Panc1 (cell line): ENCODE data around the gene RCBTB2. TPM values are rescaled to one million over a fixed set of nuclear protein-coding genes. Genes with fewer than 3 reads are reported as not detected.

Experiments used
- ATAC-seq: fragments of 200-7000 bp; cut with Tn5 transposase; 2 replicates; pipeline ENCODE4 v1.9.1; 2020; ENCODE audit warnings: mild to moderate bottlenecking, moderate library complexity
- BruUV-seq: library from RNA; stranded (reverse); fragments of 400-500 nt; replicated peaks from 2 replicates; lab custom pipeline; 2021; lab: Mats Ljungman, UMichigan
- CTCF ChIA-PET: fragments of 300-600 bp; sonication (Branson Sonifier 250); formaldehyde crosslinking; loops from one replicate; lab custom pipeline; 2022; ENCODE audit warnings: antibody characterized with exemption; lab: Charles Lee
- POLR2A ChIA-PET: fragments of 300-600 bp; sonication (Branson Sonifier 250); formaldehyde crosslinking; loops from one replicate; lab custom pipeline; 2022; ENCODE audit warnings: antibody characterized with exemption; lab: Charles Lee
- DNase-seq: peaks from one replicate; pipeline ENCODE4 v3.0.0-alpha.2; 2010; ENCODE audit warnings: low read depth, low spot score
- H3K27ac ChIP-seq: 2 replicates; pipeline ENCODE4 v1.5.1; 2011; ENCODE audit warnings: mild to moderate bottlenecking, low read length, inconsistent platforms
- H3K27me3 ChIP-seq: fragments of 200-500 bp; sonication (Bioruptor generic); 2 replicates; pipeline ENCODE4 v1.6.0; 2014; ENCODE audit warnings: low read length, inconsistent platforms; ENCODE audit not compliant: control insufficient read depth, insufficient read depth
- H3K36me3 ChIP-seq: fragments of 200-500 bp; sonication (Bioruptor generic); 2 replicates; pipeline ENCODE4 v1.5.1; 2014; ENCODE audit warnings: inconsistent platforms, mild to moderate bottlenecking, low read length, moderate library complexity; ENCODE audit not compliant: control insufficient read depth, insufficient read depth
- H3K4me1 ChIP-seq: 2 replicates; pipeline ENCODE4 v1.5.1; 2011; ENCODE audit warnings: inconsistent platforms, mild to moderate bottlenecking, low read length, moderate library complexity; ENCODE audit not compliant: control insufficient read depth, insufficient read depth
- H3K4me3 ChIP-seq, 2 experiments: 2 replicates each; pipeline ENCODE4 v1.5.1; 2011 to 2012; ENCODE audit warnings: low read depth in 2 of 2, low read length in 2 of 2, mild to moderate bottlenecking in 2 of 2, inconsistent platforms in 1 of 2, moderate library complexity in 1 of 2
- H3K9me3 ChIP-seq: fragments of 200-500 bp; sonication (Bioruptor generic); 2 replicates; pipeline ENCODE4 v1.5.1; 2014; ENCODE audit warnings: low read depth, mild to moderate bottlenecking, inconsistent platforms, low read length, moderate library complexity; ENCODE audit not compliant: control insufficient read depth, insufficient read depth
- POLR2AphosphoS5 ChIP-seq: IDR thresholded peaks from 2 replicates; pipeline ENCODE4 v1.6.1; 2012; ENCODE audit warnings: mild to moderate bottlenecking, low read depth, low read length, moderate library complexity
- SIN3A ChIP-seq: IDR thresholded peaks from 2 replicates; pipeline ENCODE4 v1.6.1; 2012; ENCODE audit warnings: low read depth, mild to moderate bottlenecking, low read length, moderate library complexity, borderline replicate concordance; ENCODE audit not compliant: insufficient read depth
- TCF7L2 ChIP-seq: IDR thresholded peaks from 2 replicates; pipeline ENCODE4 v1.6.1; 2011; ENCODE audit warnings: mild to moderate bottlenecking, low read depth, low read length, inconsistent platforms
- in situ Hi-C: cut with HindIII; loops from 2 replicates; pipeline ENCODE4 v1.10.0; 2016; ENCODE audit warnings: low sequenced_read_pairs, low pct_unique_long_range_greater_than_20kb
- intact Hi-C: fragments of 100-400 bp; cut with micrococcal nuclease; formaldehyde crosslinking; loops from one replicate; pipeline ENCODE4 v1.10.0; 2022; ENCODE audit not compliant: unreplicated experiment
- total RNA-seq: library from RNA; stranded (reverse); gene quantifications from one replicate; pipeline ENCODE4 v1.2.1, GENCODE V29; 2021; ENCODE audit not compliant: unreplicated experiment
- TF ChIP-seq, protein P1 (sequence below), 2 experiments: IDR thresholded peaks; 2 replicates each; pipeline ENCODE4 v1.6.1; 2011 to 2012; ENCODE audit warnings: low read depth in 2 of 2, control low read depth in 1 of 2, low read length in 1 of 2, mild to moderate bottlenecking in 1 of 2, moderate library complexity in 1 of 2; ENCODE audit not compliant: insufficient read depth in 1 of 2
- TF ChIP-seq, protein P2 (sequence below): fragments of 450-650 bp; IDR thresholded peaks from 2 replicates; pipeline ENCODE4 v1.5.1; 2017; ENCODE audit warnings: mild to moderate bottlenecking

The RCBTB2 gene
- total RNA-seq, 1 experiment from 2014 or later, result 4.4 TPM

DNA sequence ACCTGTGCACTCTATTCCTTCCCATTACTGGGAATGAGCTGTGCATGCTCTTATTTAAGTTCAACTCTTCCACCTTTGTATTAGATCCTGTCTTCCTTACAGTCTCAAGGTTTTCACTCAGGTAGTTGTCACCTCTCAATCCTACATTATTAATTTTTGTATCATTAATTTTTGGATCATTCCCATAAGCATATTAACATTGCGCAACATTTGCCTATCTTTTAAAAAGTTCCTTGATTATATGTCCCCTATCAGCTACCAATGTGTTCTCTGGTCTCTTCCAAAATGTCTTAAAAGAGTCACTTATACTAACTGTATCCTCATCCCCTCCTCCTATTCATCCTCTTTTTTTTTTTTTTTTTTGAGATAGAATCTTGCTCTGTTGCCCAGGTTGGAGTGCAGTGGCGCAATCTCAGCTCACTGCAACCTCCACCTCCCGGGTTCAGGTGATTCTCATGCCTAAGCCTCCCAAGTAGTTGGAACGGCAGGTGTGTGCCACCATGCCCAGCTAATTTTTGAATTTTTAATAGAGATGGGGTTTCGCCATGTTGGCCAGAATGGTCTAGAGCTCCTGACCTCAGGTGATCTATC lies 2.1 kb upstream of the RCBTB2 start:
- no peak for ATAC-seq
- DNase-seq, result no peak
- Histone ChIP-seq H3K9me3 (no peaks in the 10 kb centered on the region), H3K27ac (no peak overlapping the region), H3K4me3 (no peak overlapping the region), H3K36me3 (no peaks in the 10 kb centered on the region), H3K27me3 (no peaks in the 10 kb centered on the region), H3K4me1 (peaks cover 8% of the 10 kb centered on the region; the same call in 1 of the 2 replicates)
- no TSS peak for BruUV-seq
- POLR2A ChIA-PET, result no interaction called here
- TF ChIP-seq, protein P1, sequence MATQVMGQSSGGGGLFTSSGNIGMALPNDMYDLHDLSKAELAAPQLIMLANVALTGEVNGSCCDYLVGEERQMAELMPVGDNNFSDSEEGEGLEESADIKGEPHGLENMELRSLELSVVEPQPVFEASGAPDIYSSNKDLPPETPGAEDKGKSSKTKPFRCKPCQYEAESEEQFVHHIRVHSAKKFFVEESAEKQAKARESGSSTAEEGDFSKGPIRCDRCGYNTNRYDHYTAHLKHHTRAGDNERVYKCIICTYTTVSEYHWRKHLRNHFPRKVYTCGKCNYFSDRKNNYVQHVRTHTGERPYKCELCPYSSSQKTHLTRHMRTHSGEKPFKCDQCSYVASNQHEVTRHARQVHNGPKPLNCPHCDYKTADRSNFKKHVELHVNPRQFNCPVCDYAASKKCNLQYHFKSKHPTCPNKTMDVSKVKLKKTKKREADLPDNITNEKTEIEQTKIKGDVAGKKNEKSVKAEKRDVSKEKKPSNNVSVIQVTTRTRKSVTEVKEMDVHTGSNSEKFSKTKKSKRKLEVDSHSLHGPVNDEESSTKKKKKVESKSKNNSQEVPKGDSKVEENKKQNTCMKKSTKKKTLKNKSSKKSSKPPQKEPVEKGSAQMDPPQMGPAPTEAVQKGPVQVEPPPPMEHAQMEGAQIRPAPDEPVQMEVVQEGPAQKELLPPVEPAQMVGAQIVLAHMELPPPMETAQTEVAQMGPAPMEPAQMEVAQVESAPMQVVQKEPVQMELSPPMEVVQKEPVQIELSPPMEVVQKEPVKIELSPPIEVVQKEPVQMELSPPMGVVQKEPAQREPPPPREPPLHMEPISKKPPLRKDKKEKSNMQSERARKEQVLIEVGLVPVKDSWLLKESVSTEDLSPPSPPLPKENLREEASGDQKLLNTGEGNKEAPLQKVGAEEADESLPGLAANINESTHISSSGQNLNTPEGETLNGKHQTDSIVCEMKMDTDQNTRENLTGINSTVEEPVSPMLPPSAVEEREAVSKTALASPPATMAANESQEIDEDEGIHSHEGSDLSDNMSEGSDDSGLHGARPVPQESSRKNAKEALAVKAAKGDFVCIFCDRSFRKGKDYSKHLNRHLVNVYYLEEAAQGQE (IDR thresholded peaks at IDR 0.05; ENCODE audit: insufficient read depth in 1 of 2, low read depth in 2 of 2, low read length in 1 of 2), result no peak
- TF ChIP-seq TCF7L2, result no peak
- TF ChIP-seq SIN3A, result no peak
- TF ChIP-seq POLR2AphosphoS5, result no peak
- TF ChIP-seq, protein P2, sequence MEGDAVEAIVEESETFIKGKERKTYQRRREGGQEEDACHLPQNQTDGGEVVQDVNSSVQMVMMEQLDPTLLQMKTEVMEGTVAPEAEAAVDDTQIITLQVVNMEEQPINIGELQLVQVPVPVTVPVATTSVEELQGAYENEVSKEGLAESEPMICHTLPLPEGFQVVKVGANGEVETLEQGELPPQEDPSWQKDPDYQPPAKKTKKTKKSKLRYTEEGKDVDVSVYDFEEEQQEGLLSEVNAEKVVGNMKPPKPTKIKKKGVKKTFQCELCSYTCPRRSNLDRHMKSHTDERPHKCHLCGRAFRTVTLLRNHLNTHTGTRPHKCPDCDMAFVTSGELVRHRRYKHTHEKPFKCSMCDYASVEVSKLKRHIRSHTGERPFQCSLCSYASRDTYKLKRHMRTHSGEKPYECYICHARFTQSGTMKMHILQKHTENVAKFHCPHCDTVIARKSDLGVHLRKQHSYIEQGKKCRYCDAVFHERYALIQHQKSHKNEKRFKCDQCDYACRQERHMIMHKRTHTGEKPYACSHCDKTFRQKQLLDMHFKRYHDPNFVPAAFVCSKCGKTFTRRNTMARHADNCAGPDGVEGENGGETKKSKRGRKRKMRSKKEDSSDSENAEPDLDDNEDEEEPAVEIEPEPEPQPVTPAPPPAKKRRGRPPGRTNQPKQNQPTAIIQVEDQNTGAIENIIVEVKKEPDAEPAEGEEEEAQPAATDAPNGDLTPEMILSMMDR, result no peak
- intact Hi-C loops (no loop called here), in situ Hi-C loops (no loop called here)
- CTCF ChIA-PET, result no interaction called here

DNA sequence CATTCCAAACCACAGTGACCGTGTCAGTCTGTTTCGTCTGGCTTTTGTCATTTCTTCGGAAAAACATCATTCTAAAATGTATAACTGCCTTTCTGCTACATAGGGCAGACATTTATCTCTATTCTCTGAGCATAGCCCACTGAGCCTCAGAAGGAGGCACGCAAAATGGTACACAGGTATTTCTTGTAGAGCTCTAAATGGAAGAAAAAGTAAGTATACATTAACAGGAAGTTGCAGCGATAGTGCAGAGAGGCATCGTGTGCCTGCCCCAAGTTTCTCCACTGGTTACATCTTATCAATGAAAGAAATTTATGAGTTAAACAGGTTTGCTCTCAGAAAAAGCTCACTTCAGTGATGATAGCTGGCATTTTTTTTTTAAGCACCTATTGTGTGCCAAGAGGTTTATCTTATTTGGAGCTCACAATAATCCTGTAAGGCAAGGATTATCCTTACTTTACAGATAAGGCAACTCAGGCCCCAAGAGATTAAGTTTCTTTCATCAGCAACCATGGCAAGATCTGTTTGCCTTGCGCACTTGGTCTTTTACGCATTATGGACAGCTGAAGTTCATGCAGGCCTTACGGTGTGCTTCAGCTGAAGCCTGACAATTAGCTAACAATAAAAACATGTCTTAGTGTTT lies 1.2 kb upstream of the RCBTB2 start:
- ChIA-PET CTCF (no interaction called here), POLR2A (no interaction called here)
- TF ChIP-seq TCF7L2 (no peak), SIN3A (no peak), POLR2AphosphoS5 (no peak)
- TF ChIP-seq, protein P1 (IDR thresholded peaks at IDR 0.05; ENCODE audit: insufficient read depth in 1 of 2, low read depth in 2 of 2, low read length in 1 of 2), result no peak
- TF ChIP-seq, protein P2, result no peak
- peak overlapping the region; percentile 88; the same call in 1 of the 2 replicates for H3K27ac ChIP-seq
- no peaks in the 10 kb centered on the region for H3K9me3 ChIP-seq
- no peaks in the 10 kb centered on the region for H3K27me3 ChIP-seq
- no TSS peak for BruUV-seq
- in situ Hi-C loops, result no loop called here
- H3K36me3 ChIP-seq, result no peaks in the 10 kb centered on the region
- intact Hi-C loops, result no loop called here
- H3K4me1 ChIP-seq, result peaks cover 8% of the 10 kb centered on the region; the same call in 1 of the 2 replicates
- no peak overlapping the region for H3K4me3 ChIP-seq
- no peak for DNase-seq
- no peak for ATAC-seq
